Stimulated activated naive CD4-positive, alpha-beta T cell treated with Interleukin-2 at 50 U/mL for 16 hours (primary cell): ENCODE measurements around the gene RAB17.
"Not testable (repeated sequence)": the region's sequence is repeated elsewhere in the genome, so short reads cannot be mapped to it uniquely, and the experiment has no call there.

Experiments used
- DNase-seq: peaks from one replicate; lab custom pipeline; 2025; lab: John Stamatoyannopoulos, UW

RAB17 gene

GRCh38 chr2:237598468-237599208 is 8.1 kb upstream of the RAB17 start:
- no peak for DNase-seq

GRCh38 chr2:237597196-237598145 is 6.9 kb upstream of the RAB17 start:
- no peak for DNase-seq

GRCh38 chr2:237596520-237597195 is 6.1 kb upstream of the RAB17 start:
- no peak for DNase-seq

GRCh38 chr2:237595829-237596519 is 5.4 kb upstream of the RAB17 start:
- not testable (repeated sequence) for DNase-seq

DNA sequence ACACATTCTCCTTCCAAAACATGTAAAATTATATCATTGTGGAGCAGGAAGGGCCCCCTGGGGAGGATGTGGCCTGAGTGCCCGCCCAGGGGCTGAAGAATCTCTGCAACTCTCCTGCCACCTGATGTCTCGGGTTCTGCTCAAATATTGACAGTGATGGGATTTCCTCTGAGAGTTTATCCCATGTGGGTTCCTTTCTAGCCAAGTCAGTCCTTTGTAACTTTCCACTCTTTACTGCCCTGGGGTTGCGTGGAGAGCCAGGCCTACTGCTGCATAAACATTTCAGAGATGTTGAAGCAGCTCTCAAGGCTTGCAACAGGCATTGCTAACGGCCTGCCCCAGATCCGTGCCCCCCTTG is 4.0 kb upstream of the RAB17 start:
- DNase-seq: no peak

GRCh38 chr2:237593596-237594320 is 3.2 kb upstream of the RAB17 start:
- DNase-seq: no peak

GRCh38 chr2:237593036-237593435 is 2.5 kb upstream of the RAB17 start:
- no peak for DNase-seq

GRCh38 chr2:237592425-237592980 is 2.0 kb upstream of the RAB17 start:
- DNase-seq: no peak

- DNase-seq: no peak
Measured at GRCh38 chr2:237591141-237591881, 777 bp upstream of the RAB17 start.

DNA sequence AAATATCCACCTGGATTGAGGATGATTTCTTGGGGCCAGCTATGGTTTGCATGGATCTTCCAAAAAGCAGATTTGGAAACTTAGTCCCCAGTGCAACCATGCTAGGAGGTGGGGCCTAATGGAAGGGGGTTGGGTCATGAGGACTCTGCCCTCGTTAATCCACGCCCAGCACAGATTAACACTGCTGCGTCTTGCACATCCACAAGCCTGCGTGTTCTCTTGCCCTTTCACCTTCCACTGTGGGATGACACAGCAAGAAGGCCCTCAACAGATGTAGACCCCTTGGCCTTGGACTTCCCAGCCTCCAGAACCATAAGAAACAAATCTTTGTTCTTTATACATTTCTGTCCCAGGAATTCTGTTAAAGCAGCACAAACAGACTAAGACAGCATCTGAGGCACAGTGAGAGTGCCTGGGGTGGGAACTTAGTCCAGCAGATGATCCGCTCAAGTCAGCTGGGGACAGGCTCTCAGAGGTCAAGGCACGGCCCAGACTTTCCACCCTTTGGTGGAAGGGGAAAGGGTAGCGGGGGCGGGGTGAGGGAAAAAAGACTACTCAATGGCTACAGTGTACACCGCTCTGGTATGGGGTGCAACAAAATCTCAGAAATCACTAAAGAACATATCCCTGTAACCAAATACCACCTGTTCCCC is 2.4 kb downstream of the RAB17 start:
- DNase-seq: no peak

DNA sequence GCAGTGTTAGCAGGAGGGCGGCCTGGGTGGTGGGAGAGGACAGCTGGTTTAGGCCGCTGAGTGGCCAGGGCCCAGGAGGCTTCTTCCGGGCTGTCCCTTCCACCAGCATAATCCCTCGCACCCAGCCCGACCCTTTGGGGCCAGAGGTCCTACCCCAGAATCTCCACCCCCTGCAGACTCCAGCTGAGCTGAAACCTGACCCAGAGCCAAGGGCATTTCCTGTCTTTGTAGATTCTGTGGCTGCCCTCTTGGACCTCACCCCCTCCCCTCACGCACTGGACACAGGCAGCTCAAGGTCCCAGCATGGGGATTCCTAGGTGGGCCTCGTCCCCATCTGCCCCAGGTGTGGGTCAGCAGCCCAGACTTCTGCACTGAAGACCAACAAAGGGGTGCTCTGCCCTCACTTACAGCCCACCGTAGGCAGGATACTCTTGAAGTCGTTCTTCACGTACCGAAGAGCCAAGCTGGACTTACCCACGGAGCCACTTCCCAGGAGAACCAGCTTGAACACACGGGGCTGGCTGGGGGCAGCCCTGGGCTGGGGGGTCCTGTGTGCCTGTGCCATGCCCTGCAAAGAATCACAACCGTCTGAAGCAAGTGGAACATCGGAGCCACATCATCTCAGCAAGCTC is 4.8 kb downstream of the RAB17 start:
- DNase-seq: no peak

GRCh38 chr2:237583385-237584295 is 6.9 kb downstream of the RAB17 start:
- DNase-seq: no peak

- peak; percentile 11 for DNase-seq
Measured at GRCh38 chr2:237581751-237582746, 8.5 kb downstream of the RAB17 start.

GRCh38 chr2:237581326-237581725 is 9.2 kb downstream of the RAB17 start:
- DNase-seq: no peak

DNA sequence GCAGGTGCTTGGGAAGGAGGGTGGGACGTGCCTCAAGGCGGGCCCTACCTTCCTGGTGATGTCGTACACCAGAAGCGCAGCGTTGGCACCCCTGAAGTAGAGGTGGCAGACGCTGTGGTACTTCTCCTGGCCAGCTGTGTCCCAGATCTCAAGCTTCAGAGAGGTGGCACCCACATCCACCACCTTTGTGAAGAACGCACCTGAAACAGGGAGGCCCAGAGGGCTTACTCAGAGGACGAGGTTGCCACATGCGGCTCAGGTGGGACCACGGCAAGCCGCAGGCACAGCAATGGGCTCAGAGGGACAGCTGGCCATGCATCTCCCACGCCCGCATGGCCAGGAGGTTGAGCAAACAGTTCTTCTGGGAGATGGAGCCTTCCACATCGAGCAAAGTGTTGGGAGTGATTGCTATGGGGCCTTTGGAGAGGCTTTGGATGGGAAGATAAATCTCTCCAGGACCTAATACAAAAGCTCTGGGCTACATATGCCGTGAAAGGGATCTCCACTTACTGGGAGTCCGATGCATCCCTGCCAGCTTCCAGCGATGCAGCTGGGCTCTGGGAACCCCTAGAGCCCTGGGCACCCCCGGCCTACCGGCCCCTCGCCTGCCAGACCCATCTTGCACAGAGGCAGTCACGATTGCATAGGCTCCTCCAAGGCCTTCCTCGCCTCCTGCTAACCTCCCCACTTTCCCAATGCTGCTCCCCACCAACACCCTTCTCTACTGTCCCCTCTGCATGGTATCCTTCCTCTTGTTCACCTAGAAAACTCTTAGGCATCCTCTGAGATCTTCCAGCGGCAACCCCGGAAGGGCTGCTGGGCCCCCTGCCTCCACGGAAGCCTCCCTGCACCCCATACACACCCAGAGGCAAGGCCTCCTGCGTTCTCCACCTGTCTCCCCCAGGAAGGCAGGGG is 12.3 kb downstream of the RAB17 start:
- DNase-seq: no peak

DNA sequence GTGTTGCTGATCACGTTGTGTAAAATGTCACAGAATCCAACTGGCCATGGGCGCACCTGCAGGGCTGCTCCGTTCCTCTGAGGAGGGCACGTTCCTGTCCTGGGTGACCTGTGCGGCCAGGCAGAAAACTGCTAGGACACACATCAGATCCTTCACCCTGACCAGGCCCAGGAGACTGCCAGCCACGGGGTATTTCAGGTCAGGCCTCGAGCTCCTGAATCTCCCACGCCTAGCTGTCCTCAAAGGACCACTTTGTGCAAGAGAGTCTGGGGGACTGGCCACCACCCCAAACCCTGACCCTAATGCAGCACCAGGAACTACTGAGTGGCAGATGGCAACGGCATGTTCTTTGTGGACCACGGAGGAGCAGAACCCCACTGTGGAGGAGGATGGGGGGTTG is 13.1 kb downstream of the RAB17 start:
- DNase-seq: no peak
